ENCODE measurements around the gene C16orf96. TPM values are rescaled to one million over a fixed set of nuclear protein-coding genes. Genes with fewer than 3 reads are reported as not detected.

C16orf96 gene
- total RNA-seq, 1 experiment from 2014 or later, result 1.4 TPM

GRCh38 chr16:4594433-4595410 is 38.6 kb downstream of the C16orf96 start:
- H3K18ac ChIP-seq (ENCODE audit: insufficient read length, low read depth, low read length), result no peak overlapping the region
- H4K8ac ChIP-seq (replicated peaks; ENCODE audit: insufficient read length, low read depth, low read length), result no peak overlapping the region
- H3K27ac ChIP-seq (ENCODE audit: insufficient read length, low read depth, low read length), result no peak overlapping the region
- H3K27me3 ChIP-seq (ENCODE audit: insufficient read depth, low read length), result no peaks in the 10 kb centered on the region
- H4K20me1 ChIP-seq (ENCODE audit: control insufficient read depth, insufficient read depth, insufficient read length), result no peaks in the 10 kb centered on the region
- H4K5ac ChIP-seq (ENCODE audit: insufficient read length, low read depth, low read length), result no peak overlapping the region
- no peak overlapping the region; the same call in 1 of the 2 replicates for H3K4ac ChIP-seq (ENCODE audit: low read depth, low read length)
- no peak overlapping the region for H3K23ac ChIP-seq (ENCODE audit: insufficient read length, low read depth, low read length)
- Mint-ChIP-seq H3K27me3 (ENCODE audit: low read depth) (peaks cover 10% of the 10 kb centered on the region), H3K27ac (0 out of 7 replicates have a peak overlapping the region, but pooled peaks of 1 of the 3 experiments have one; percentile 40), H3K9me3 (no peaks in the 10 kb centered on the region; a peak in 1 of 5 replicates), H3K4me1 (peaks cover 29 to 31% of the 10 kb centered on the region in 2 experiments), H3K4me3 (no peak overlapping the region), H3K36me3 (ENCODE audit: insufficient read depth in 1 of 3, low read depth in 3 of 3) (no peaks in the 10 kb centered on the region)
- no peak overlapping the region for H2BK120ac ChIP-seq (ENCODE audit: low read depth, low read length, poor library complexity, severe bottlenecking)
- H3K23me2 ChIP-seq (ENCODE audit: insufficient read length, low read depth, low read length, poor library complexity, severe bottlenecking), result no peaks in the 10 kb centered on the region
- no peak overlapping the region for H2BK20ac ChIP-seq (ENCODE audit: low read depth, low read length, poor library complexity, severe bottlenecking)
- H3K4me2 ChIP-seq (ENCODE audit: insufficient read depth, insufficient read length, low read length), result no peak overlapping the region
- peak overlapping the region; percentile 28 for H4K91ac ChIP-seq (ENCODE audit: insufficient read length, low read depth, low read length)
- H3K4me1 ChIP-seq (ENCODE audit: insufficient read depth, low read length), result peaks cover 5% of the 10 kb centered on the region; the same call in 1 of the 2 replicates
- DNase-seq, result no peak
- peak overlapping the region; percentile 60 for H2BK15ac ChIP-seq (ENCODE audit: low read depth, low read length)
- H3K9me3 ChIP-seq (ENCODE audit: control insufficient read depth, low read depth, low read length), result no peaks in the 10 kb centered on the region
- no peak overlapping the region for H2BK5ac ChIP-seq (ENCODE audit: insufficient read length, low read length)
- H2AK5ac ChIP-seq (ENCODE audit: insufficient read length, low read length), result no peak overlapping the region
- no peak overlapping the region for H3K56ac ChIP-seq (ENCODE audit: insufficient read length, low read depth, low read length)
- no peaks in the 10 kb centered on the region for H3K79me2 ChIP-seq (ENCODE audit: insufficient read depth, low read length)
- no CpG with 5 or more reads among the region's 38 CpGs for WGBS (ENCODE audit: extremely low coverage, insufficient read length, low lambda C conversion rate)
- peak overlapping the region; percentile 25; the same call in 1 of the 2 replicates for H3K14ac ChIP-seq (ENCODE audit: insufficient read depth, low read length)
- H3T11ph ChIP-seq (ENCODE audit: low read length), result no peak overlapping the region
- TF ChIP-seq CTCF (conservative IDR thresholded peaks at IDR 0.05), result no peak
- no peak overlapping the region for H2AFZ ChIP-seq (ENCODE audit: low read length)
- no peak overlapping the region for H3K9ac ChIP-seq (ENCODE audit: extremely low read depth, insufficient read length, low read length)
- no peaks in the 10 kb centered on the region for H3K79me1 ChIP-seq (ENCODE audit: insufficient read depth, low read depth, low read length, poor library complexity, severe bottlenecking)
- H2BK12ac ChIP-seq (ENCODE audit: insufficient read length, low read depth, low read length), result no peak overlapping the region
